ENCODE results near the gene FAM241A.
"Not testable (repeated sequence)": the region's sequence is repeated elsewhere in the genome, so short reads cannot be mapped to it uniquely, and the experiment has no call there.

Gene FAM241A

GRCh38 chr4:112145326-112145789, at the start of gene FAM241A:
Gene FAM241A, plus strand, starts transcription at chr4:112145454. Its CDS starts 127 bp downstream, at chr4:112145581.
- DNase-seq = no peak

DNA sequence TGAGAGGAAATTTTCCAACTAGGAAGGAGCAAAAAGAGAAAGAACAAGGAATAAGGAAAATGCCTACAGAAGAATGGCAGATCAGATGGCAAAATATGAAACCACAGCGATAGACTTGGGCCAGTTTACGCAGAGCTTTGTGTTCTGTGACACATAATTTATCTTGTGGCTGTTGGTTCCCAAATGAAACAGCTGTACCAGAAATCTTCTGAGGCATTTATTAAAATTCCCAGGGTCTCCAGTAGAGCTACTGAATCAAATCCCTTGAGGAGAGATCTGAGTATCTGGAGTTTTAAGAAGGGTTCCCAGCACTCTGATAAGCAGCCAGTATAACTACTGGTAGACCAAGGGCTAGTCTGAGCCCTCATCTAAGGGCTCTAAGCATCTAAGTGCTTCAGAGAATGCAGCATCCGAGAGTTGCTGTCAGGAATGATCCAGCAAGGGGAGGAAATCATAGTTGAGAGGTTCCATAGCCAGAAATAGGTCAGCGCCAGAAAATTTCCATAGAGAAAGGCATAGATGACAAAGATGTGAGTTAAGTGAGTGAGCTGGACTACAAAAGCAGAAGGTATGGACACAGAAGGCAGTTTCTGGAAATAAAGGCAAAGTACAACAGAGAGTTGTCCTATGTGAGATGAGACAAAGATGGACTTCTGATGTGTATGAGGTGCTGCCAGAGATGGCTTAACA, 46.3 kb upstream of the FAM241A start:
- DNase-seq = no peak

DNA sequence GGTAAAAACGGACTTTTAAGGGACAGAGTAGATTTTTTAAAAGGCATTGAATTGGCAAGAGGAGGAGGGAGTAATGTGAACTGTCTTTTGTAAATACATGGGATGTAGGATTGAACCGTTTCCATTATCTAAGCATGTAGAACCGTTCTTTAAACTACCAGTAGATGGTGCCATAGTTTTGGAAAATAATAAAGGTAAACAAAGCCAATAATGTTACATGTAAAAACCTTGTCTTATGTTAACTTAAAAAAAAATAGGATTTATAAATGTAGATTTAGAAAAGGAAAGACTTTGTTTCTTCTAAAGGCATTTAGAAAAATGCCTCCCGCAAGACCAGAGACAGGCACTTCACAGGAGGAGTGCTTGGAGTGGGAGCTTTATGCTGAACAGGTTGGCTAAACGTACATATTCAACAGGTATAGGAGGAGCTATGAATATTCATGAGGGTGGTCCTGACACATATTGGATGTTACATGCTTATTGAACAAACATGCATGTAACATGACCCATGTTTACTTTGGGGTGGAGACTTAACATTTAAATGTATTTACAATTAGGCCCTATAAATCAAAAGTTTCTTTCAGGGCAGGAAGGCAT, 45.5 kb upstream of the FAM241A start:
- peak; percentile 5 for DNase-seq

DNA sequence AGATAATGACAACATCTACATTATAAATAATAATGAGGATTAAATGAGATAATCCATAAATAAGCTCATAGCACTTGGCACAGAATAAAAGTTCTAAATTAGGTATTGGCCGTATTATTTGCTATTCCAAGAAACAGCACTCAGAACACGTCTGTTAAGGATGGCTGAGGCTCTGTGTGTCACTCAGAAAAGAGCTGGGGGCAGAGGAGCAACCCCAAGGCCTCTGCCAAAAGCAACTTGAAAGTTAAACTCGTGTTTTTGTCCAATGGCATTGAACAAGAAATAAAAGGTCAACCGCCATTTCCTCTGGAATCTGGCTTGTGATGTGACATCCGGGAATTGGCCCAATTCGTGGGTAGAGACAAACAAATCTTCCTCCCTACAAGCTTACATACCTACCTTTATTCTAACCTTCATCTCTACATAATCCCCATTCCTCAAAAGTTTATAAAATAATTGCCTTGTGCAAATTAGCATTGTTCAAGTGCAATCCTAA, 42.3 kb upstream of the FAM241A start:
- no peak for DNase-seq

GRCh38 chr4:112105201-112105969, 39.9 kb upstream of the FAM241A start:
- no peak for DNase-seq

DNA sequence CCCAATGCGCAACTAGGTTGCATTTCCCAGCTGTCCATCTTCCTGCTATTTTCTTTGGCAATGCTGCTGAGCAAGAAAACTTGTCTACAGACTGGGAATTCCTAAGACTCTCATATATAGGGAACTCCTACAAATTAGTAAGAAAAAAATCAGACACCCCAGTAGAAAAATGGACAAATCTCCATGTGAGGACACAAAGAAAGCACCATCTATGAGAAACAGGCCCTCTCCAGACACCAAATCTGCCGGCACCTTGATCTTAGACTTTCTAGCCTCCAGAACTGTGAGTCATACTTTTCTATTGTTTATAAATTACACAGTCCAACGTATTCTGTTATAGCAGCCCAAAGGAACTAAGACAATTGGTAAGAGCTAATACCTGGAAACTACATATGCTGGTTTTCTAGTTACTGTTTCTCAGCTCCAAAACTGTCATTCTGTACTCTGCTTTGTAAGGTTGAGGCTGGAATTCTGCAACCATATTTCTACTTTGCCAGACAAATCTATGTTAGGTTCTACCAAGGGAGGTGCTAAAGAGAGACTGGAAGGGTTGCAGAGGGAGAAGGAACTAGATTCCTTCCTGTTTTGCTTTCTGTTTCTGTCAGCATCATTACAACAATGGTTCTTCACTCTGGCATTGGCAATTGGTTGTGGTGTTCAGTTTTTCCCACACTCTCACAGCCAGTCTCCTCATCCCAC, 35.7 kb upstream of the FAM241A start:
- no peak for DNase-seq

DNA sequence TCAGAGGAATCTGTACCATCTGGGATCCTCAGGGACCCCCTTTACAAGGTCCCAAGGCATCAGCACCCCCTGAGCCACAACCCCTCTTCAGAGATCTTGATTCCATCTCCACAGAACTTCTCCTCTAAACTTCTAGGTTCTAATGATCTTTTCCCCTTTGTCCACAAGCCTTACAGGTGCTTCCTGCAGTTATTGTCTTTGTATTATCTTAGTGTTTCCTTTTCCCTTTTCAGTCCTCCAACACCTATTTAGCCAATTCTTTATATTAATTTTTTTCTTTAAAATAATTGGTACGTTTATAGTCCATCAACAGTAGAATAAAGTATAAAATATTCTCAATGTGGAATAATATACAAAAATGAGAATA, 35.2 kb upstream of the FAM241A start:
- DNase-seq = no peak

GRCh38 chr4:112111306-112111705, 33.9 kb upstream of the FAM241A start:
- DNase-seq = no peak

- not testable (repeated sequence) for DNase-seq
Observed at GRCh38 chr4:112112095-112112494, 33.2 kb upstream of the FAM241A start.

- no peak for DNase-seq
Observed at GRCh38 chr4:112112590-112113170, 32.6 kb upstream of the FAM241A start.

- DNase-seq = no peak
Observed at GRCh38 chr4:112113864-112114263, 31.4 kb upstream of the FAM241A start.

- no peak for DNase-seq
Observed at GRCh38 chr4:112114452-112114851, 30.8 kb upstream of the FAM241A start.

DNA sequence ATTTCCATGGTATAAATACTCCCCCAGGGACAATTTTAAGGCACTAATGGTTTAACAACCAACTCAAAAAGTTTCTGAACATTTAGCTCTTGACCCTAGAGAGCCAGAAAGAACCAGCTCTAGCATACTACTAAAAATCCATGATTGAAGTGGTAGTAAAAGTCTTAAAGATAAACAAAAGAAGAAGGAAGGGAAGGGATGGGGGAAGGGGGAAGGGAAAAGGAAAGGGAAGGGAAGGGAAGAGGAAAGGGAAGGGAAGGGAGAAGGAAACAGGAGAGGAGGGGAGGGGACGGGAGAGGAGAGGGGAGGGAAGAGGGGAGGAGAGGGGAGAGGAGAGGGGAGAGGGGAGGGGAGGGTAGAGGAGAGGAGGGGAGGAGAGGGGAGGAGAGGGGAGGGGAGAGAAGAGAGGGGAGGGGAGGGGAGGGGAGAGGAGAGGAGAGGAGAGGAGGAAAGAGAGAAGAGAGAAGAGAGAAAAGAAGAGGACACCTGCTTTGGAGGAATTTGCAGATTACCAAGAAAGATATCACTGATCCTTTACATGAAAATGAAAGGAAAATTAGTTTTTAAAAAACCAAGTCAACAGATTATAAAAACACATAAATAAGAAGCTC, 26.4 kb upstream of the FAM241A start:
- DNase-seq = no peak

GRCh38 chr4:112119353-112119783, 25.9 kb upstream of the FAM241A start:
- DNase-seq = no peak

DNA sequence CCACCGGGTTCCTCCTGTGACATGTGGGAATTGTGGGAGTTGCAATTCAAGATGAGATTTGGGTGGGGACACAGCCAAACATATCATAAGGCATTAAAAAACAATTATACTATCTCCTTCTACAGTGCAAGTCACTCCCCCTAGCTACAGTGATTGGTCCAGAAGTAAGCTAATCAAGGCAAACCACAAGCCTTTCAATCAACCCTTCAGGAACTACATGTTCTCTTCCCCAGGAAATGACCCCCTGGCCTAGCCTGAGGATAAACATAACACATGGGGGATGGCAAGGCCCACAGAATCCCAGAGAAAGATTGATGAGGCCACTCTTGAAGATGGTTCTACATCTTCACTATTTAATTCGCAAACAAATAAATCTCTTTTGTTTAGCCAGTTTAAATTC, 25.2 kb upstream of the FAM241A start:
- DNase-seq = no peak

DNA sequence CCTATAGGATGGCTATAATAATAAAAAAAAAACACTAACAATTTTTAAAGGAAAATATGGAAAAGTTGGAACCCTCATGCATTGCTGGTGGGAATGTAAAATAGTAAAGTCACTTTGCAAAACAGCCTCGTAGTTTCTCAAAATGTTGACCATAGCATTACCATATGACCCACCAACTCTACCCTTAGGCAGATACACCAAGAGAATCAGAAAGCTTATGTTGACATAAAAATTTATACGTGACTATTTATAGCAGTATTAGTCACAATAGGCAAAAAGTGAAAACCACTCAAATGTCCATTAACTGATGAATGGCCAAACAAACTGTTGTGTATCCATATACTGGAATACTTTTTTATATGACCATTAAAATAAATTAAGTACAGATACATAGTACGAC, 19.8 kb upstream of the FAM241A start:
- no peak for DNase-seq

- no peak for DNase-seq
Observed at GRCh38 chr4:112127048-112127637, 18.1 kb upstream of the FAM241A start.

GRCh38 chr4:112127803-112128202, 17.5 kb upstream of the FAM241A start:
- no peak for DNase-seq

DNA sequence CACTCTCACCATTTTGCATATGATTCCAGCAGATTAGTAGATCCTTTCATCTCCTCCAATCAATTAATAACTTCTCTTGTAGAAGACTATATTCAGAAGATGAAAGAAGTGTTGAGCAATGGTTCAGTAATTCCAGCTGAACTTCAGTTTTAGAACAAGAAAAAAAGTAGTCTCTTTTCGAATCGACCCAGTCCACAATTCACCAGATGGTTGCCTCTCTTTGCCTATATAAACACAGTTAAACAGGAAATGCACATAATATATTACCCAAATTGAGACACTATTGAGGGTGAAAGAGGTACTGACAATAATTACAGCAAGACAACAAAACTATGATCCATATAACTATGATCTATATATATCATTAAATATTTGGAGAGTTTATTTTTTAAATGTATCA, 16.8 kb upstream of the FAM241A start:
- no peak for DNase-seq

DNA sequence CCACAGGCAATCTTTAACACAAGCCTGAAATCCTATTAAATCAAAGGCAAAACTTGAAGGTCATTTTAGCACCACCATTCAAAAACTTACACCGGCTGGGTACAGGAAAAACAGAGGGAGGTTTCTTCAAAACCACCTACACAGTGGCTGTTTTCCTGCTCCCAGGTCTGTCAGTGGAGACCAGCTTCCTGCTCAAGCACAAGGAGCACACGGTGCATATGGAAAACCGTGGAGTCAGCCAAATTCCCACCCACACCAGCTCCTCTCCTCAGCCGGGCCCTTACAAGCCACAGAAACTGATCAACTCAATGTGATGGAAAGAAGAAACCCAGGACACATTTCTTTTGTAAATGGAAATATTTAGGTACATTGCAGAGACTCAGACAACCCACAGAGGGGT, 14.3 kb upstream of the FAM241A start:
- no peak for DNase-seq

GRCh38 chr4:112136551-112136950, 8.7 kb upstream of the FAM241A start:
- no peak for DNase-seq

GRCh38 chr4:112138538-112138937, 6.7 kb upstream of the FAM241A start:
- no peak for DNase-seq
